Testis (tissue), 3 donors: ENCODE data around the gene NUP62. TPM values are rescaled to one million over a fixed set of nuclear protein-coding genes. Genes with fewer than 3 reads are reported as not detected.

Experiments
- DNase-seq: peaks from one replicate; pipeline ENCODE4 v3.0.0-alpha.2; 2019
- H3K27ac ChIP-seq, 2 donors: fragments of 200-600 bp; sonication (generic); one replicate each; pipeline ENCODE4 v1.5.1; 2019
- H3K27me3 ChIP-seq: fragments of 200-600 bp; sonication (generic); one replicate; pipeline ENCODE4 v1.5.1; 2019
- H3K36me3 ChIP-seq: fragments of 200-600 bp; sonication (generic); one replicate; pipeline ENCODE4 v1.5.1; 2017; ENCODE audit warnings: low read depth; ENCODE audit errors: missing control alignments
- H3K4me1 ChIP-seq: fragments of 200-600 bp; sonication (generic); one replicate; pipeline ENCODE4 v1.5.1; 2019
- H3K4me3 ChIP-seq, 2 donors: fragments of 200-600 bp; sonication (generic); one replicate each; pipeline ENCODE4 v1.5.1; 2017 to 2019
- H3K9me3 ChIP-seq: fragments of 200-600 bp; sonication (generic); one replicate; pipeline ENCODE4 v1.5.1; 2017
- POLR2A ChIP-seq: fragments of 450-650 bp; IDR thresholded peaks from one replicate; pipeline ENCODE4 v1.6.1; 2017; ENCODE audit warnings: antibody characterized with exemption, mild to moderate bottlenecking, moderate library complexity
- WGBS, 2 donors: methylation state at CpG; one replicate each; pipeline ENCODE4 v1.1.5; 2018; 5-methylcytosine and 5-hydroxymethylcytosine counted together
- intact Hi-C: fragments of 100-400 bp; cut with DNase I; formaldehyde crosslinking; loops from one replicate; pipeline ENCODE4 v1.15.1; 2023; ENCODE audit warnings: low total_unique reads
- polyA plus RNA-seq: library from polyadenylated mRNA; stranded (reverse); fragments of 350-450 nt; fragmentation: Illumina TruSeq; extraction: RNeasy Lipid Tissue Mini Kit (QIAGEN cat#74804); gene quantifications from one replicate; pipeline ENCODE4 v1.2.3, GENCODE V29; 2014; ENCODE audit warnings: low read depth, low replicate concordance; ENCODE audit not compliant: insufficient read depth
- total RNA-seq, 2 donors: library from RNA; depleted of rRNA; stranded (reverse); fragments of >200 nt; gene quantifications; one replicate each; pipeline ENCODE4 v1.2.3, GENCODE V29; 2016
- TF ChIP-seq, protein P1 (sequence below), 3 experiments: fragments of 450-650 bp in 2 of 3; fragments of 200-600 bp in 1 of 3; sonication (generic) in 1 of 3; IDR thresholded peaks; one replicate each; pipeline ENCODE4 v1.5.1; 2016 to 2019; ENCODE audit warnings: antibody characterized with exemption in 3 of 3, mild to moderate bottlenecking in 2 of 3, moderate library complexity in 1 of 3

The NUP62 gene
- total and polyA plus RNA-seq, 3 donors from 2014 or later = 78.4 to 135 (median 112) TPM

DNA sequence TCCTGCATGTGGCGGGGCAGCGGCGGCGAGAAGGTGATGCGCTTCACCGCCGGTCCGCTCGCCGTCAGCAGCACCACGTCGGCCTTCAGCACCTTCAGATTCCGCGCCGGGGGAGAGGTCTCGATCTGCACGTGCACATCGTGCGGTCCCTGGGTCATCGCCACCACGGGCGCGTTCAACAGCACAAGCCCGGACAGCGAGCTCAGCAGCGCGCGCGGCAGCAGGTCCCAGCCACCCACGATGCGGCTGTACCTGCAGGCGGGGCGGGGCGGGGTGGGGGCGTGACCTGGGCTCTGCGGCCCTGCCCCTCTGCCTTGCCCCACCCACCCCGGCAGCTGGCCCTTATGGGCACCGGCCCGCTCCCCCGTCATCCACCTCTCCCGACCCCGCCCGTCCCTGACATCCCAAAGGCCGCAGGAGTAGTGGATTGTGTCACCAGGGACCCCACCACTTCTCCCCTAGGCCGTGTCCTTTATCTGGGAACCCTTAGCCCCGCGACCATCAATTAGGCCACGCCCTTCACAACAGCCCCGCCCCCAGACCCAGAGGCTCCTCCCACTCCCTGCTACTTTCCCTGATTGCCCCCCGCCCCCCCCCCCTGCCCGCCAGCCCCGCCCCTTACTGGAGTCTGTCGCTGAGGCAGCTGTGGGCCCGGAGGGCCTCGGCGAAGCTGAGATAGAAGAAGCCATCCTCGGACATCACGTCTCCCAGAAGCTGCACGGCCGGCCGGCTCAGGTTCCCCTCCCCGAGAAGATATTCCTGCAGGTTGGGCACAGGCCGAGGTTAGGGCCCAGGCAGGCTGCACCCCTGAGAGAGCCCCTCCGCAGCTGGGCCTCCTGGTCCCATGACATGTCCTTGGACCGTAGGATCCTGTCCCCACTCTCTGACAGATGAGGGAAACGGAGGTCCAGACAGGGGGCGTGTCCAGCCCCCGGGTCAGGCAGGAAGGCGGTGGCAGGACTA, 38.7 kb downstream of the NUP62 start:
- DNase-seq = peak; percentile 57
- H3K27me3 ChIP-seq = no peaks in the 10 kb centered on the region
- H3K4me1 ChIP-seq = no peaks in the 10 kb centered on the region
- H3K9me3 ChIP-seq = no peaks in the 10 kb centered on the region
- no peaks in the 10 kb centered on the region for H3K36me3 ChIP-seq
- no peak overlapping the region for H3K27ac ChIP-seq
- intact Hi-C loops = no loop called here
- TF ChIP-seq, protein P1, sequence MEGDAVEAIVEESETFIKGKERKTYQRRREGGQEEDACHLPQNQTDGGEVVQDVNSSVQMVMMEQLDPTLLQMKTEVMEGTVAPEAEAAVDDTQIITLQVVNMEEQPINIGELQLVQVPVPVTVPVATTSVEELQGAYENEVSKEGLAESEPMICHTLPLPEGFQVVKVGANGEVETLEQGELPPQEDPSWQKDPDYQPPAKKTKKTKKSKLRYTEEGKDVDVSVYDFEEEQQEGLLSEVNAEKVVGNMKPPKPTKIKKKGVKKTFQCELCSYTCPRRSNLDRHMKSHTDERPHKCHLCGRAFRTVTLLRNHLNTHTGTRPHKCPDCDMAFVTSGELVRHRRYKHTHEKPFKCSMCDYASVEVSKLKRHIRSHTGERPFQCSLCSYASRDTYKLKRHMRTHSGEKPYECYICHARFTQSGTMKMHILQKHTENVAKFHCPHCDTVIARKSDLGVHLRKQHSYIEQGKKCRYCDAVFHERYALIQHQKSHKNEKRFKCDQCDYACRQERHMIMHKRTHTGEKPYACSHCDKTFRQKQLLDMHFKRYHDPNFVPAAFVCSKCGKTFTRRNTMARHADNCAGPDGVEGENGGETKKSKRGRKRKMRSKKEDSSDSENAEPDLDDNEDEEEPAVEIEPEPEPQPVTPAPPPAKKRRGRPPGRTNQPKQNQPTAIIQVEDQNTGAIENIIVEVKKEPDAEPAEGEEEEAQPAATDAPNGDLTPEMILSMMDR (IDR thresholded peaks at IDR 0.05) = no peak
- TF ChIP-seq POLR2A = no peak
- 11 to 15% methylated on average over 15 to 53 of the region's 69 CpGs for WGBS, 2 donors
- H3K4me3 ChIP-seq = peak overlapping the region; percentile 6 to 43

DNA sequence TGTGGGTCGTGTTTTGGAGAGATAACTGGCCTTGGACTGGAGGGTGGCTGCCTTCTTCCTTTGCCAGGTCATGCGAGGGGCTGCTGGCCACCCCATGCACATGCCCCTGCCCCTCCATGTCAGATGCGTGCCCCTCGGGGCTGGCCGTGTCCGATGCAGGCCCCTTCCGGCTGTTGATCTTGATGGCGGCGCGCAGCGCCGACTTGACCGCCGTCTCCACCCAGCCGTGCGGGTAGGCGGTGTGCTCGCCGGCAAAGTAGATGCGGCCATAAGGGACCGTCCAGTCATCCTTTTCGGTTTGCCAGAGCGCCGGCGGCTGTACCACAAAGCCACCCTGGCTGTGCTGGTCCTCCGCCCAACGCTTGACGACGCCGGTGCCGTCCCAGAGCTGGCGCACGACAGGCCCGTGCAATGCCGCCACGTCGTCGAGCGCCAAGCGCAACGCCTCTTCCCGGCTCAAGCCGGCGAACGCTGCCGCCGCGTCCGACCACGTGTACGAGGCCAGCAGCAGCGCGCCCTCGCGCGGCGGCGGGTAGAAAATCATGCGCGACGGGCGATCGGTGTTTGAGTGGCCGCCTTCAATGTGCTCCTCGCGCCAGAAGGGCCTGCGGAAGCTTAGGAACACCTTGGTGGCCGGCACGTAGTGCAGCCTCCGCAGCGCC, 39.5 kb downstream of the NUP62 start:
- peak; percentile 79 for DNase-seq
- Histone ChIP-seq H3K4me3 (peak overlapping the region; percentile 6 to 43), H3K27ac (no peak overlapping the region), H3K4me1 (no peaks in the 10 kb centered on the region), H3K9me3 (no peaks in the 10 kb centered on the region), H3K36me3 (no peaks in the 10 kb centered on the region), H3K27me3 (no peaks in the 10 kb centered on the region)
- intact Hi-C loops = no loop called here
- no peak for TF ChIP-seq POLR2A
- TF ChIP-seq, protein P1 (IDR thresholded peaks at IDR 0.05) = peak; percentile 57 to 75 (median 70)
- WGBS, 2 donors = 4 to 28% methylated on average over 26 to 54 of the region's 71 CpGs

DNA sequence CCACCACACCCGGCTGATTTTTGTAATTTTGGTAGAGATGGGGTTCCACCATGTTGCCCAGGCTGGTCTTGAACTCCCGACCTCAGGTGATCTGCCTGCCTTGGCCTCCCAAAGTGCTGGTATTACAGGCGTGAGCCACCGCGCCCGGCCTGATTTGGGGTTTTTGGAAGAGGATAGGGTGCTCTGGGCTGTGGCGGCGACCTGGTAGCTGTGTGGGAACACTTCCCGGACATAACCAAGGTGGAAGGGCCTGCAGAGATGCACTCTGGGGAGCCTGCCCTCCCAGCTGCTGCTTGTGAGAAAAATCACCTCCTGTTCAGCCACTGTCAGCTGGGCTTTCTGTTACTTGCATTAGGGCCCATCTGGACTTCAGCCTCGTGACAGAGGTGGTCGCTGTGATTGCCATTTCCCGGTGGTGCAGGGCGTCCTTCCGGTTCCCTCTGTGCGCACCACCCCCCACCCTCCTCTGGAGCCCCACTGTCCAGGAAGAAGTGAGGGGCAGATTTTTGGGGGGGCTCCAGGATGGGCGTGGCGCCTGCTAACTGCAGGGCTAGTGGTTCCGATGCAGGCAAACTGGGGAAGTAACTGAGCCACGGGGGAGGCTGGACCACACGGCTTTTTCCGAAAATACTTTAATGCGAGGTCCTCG, 40.1 kb downstream of the NUP62 start:
- DNase-seq = no peak
- Histone ChIP-seq H3K9me3 (no peaks in the 10 kb centered on the region), H3K27me3 (no peaks in the 10 kb centered on the region), H3K4me3 (no peak overlapping the region), H3K36me3 (peaks cover 4% of the 10 kb centered on the region), H3K27ac (no peak overlapping the region), H3K4me1 (no peaks in the 10 kb centered on the region)
- intact Hi-C loops = no loop called here
- WGBS, 2 donors = 63 to 82% methylated on average over 23 of the region's 23 CpGs
- TF ChIP-seq, protein P1 (IDR thresholded peaks at IDR 0.05) = no peak
- no peak for TF ChIP-seq POLR2A

DNA sequence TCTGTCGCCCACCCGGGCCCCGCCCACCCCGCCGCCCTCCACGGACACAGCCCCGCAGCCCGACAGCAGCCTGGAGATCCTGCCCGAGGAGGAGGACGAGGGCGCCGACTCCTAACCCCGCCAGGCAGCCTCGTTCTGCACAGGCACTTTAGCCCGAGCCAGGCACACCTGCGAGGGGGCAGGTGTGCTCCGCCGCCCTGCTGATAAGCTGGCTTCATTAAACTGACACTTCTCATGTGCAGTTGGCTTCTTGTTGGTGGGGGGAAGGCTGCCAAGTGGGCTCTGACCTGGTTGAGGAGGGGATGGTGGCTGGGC, 40.8 kb downstream of the NUP62 start:
- Histone ChIP-seq H3K4me1 (no peaks in the 10 kb centered on the region), H3K9me3 (no peaks in the 10 kb centered on the region), H3K36me3 (peaks cover 4% of the 10 kb centered on the region), H3K27ac (no peak overlapping the region), H3K27me3 (no peaks in the 10 kb centered on the region), H3K4me3 (no peak overlapping the region)
- 60 to 91% methylated on average over 3 to 18 of the region's 18 CpGs for WGBS, 2 donors
- intact Hi-C loops = no loop called here
- TF ChIP-seq POLR2A = no peak
- TF ChIP-seq, protein P1 (IDR thresholded peaks at IDR 0.05) = no peak
- no peak for DNase-seq
